NOMO-1 (cell line): ENCODE measurements around the gene BCAS3.
A peak's percentile ranks its signal among the peaks of the same experiment; 100 is the strongest.

Experiments
- DNase-seq, 2 experiments: peaks; one replicate each; lab custom pipeline; 2025; ENCODE audit not compliant: unreplicated experiment in 2 of 2; lab: John Stamatoyannopoulos, UW

Gene BCAS3

DNA sequence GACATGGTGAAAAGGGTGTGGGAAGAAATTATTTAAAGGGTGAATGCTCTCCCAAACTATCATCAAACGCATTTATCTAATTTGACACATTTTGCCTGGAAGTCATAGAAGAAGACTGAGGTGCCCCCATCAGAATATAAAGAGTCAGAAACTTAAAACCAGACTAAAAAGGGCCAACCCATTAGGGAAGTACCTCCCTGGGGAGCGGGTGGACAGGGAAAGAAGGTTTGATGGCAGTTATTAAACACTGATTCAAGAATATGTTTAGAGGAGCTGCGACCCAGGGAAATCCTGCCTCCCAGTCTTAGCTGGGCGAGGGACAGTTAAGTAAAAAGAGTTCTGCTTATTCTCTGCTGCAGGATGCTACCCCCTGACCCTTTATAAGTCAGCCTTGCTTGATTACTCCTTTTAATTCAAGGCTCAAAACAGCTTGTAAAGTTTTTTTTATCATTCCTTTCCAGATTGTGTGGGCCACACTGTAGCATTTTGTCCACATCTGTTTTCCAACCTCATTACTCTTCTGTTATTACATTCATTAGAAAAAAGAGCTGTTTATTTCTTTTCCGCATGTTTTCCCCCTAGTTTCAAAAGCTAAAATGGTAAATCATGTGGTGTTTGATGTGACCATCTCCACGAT, 583.5 kb downstream of the BCAS3 start:
- DNase-seq: no peak

DNA sequence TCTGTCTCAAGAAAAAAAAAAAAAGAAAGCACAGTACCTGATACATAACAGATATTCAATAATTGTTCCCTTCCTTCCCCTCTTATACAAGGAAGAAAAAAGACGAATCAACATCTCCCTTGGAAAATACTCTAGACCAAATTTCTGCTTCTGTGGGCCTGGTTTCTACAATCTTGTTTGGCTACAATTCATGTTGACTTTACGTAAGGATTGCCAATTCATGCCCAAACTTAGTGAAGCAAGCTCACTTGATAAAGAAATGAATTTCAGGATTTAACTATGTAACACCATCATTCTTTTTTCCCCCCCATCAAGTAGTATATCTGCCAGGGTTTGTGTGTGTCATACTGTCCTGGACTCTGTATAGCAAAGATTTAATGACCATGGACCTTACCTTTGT, 587.7 kb downstream of the BCAS3 start:
- no peak for DNase-seq

DNA sequence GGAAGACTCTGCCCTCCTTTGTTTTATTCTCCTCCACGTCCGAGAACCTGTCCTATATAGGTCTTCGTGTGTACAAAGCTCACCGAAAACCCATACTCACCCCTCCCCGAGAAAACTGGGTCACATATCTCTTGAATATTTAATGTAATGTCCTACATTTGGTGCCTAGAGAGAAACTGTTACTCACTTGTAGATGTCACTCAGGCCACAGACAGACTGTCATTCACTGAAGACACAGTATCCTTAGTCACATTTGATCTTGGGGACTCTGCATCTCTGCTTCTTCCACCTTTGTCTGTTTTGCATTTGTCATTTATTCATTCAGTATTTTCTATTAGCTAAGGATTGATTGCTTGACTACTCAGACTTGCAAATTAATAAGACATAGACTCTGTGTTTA, 590.2 kb downstream of the BCAS3 start:
- no peak for DNase-seq

DNA sequence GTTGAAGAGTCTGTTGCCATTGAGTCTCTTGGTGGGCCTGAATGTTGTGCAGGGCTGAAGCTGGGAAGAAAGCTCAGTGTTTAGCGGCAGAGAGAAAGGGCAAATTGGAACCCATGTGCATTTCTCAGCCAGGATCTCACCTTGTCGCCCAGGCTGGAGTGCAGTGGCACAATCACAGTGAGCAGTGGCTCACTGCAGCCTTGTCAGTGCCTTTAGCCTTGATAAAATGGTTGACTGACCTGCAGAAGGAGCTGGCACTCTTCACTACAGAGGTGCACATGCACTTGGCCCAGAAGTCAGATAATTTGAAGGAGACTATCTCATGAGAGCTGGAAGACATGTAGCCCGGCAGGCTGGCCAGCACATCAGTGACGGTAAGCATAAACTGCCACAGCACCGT, 597.7 kb downstream of the BCAS3 start:
- DNase-seq: no peak

DNA sequence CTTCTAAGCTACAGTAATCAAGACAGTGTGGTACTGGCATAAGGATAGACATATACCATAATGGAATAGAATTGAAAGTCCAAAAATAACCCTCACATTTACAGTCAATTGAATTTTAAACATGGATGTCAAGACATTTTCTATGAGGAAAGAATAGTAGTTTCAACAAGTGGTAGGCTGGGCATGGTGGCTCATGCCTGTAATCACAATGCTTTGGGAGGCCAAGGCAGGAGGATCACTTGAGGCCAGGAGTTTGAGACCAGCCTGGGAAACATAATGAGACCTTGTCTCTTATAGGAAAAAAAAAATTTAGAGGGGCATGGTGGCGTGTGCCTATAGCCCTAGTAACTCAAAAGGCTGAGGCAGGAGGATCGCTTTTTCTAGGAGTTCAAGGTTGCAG, 599.2 kb downstream of the BCAS3 start:
- DNase-seq: no peak

DNA sequence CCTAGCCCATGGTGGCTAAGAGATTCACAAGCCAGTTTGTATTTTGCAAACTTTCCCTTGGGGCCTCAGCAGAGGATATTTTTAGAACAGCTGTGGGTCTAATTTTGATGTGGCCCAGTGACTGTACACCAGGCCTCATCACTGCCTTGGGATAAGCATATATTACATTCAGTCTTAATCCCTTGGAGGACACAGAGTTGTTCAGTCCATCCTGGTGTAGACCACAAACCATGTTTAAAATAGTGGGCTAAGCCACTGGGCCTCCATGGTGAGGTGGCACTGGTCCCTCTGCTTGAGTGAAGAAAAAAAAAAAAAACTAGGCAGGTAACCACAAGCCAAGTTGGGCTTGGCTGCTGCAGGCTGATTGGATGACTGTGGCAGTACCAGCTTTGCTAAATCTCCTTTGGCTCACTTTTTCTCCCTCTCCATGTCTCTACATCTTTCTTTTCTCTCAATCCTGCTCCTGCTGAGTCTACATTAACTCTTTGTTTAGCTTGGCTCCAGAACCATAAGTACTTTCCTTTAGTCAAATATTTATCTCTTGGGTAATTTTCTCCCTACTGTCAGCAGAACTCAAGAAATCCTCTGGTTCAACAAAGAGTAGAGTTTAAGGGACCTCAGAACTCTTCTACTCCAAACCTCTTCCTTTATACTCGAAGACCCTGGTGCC, 602.0 kb downstream of the BCAS3 start:
- peak; percentile 2 to 7 for DNase-seq

DNA sequence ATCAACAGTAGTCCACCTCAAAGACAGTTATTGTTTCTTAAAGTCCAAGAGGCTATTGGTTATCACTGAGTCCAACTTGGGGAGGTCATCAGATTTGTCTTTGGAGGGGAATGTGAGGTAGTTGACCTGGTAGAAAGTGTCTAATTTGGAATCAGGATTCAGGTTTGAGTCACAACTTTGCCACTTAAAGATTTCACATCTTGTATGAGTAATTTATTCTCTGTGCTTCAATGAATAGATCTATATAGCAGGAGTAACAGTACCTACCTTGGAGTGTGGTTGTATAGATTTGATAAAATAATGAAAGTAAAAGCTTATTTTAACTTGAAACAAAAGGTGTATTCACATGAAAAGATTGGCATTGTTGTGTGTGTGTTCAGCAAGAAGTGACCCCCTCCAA, 602.7 kb downstream of the BCAS3 start:
- DNase-seq: no peak

DNA sequence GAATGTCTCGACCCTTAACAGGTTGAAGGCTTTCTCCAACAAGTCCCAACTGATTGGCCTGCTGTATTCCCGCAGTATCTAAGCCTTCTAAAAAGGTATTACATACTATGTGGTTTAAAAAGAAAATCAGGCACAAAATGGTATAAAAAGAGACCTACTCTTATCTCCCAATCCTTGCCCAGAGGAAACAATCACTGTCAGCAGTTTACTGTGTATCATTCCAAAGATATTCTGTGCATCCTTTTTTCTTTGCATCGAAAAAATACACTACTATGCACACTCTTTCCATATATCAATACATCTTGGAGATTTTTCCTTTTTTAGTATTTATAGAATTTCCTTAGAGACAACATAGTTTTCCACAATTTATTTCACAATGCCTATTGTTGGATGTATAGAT, 603.2 kb downstream of the BCAS3 start:
- DNase-seq: no peak

DNA sequence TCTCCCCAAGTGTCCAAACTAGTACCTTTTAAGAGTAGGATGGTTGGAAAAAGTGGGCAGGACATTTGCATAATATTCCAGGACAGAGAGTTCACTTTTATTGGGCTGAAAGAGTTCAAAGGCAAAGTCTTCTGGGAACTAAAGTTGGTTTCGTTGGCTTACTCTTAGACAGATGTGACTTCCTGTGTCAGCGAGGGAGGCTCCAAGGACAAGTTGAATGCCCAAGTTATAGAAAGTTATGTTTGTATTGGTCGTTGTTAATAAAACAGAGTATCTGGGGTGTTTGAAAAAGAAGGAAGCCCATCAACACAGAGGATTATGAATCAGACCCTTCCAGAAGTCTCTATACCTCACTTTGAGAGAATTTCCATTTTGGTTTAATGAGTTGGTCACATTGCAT, 604.7 kb downstream of the BCAS3 start:
- no peak for DNase-seq

DNA sequence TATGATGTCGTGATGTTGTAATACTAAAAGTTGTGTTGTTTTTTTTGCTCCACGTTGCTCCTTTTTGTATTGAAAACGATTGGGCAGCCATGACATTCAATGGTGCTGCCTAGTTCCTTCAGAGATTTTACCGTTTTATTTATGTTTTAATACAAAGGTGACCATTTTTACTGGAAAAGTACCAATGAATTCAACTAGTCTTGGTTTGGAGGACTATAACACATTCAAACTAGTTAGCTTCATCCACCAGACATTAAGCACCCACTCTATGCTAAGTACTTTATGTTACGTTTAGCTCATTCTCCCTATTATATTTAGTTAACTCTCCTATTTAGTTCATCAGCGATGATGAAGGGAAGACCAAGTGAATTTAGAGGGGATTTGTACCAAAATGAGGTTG, 605.4 kb downstream of the BCAS3 start:
- DNase-seq: no peak

DNA sequence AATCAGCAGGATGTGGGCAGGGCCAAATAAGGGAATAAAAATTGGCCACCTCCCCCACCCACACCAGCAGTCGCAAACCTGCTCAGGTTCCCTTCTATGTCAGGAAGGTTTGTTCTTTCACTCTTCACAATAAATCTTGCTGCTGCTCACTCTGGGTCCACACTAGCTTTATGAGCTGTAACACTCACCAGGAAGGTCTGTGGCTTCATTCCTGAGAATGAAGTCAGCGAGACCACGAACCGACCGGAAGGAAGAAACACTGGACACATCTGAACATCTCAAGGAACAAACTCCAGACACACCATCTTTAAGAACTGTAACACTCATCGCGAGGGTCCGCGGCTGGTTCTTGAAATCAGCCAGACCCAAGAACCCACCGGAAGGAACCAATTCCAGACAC, 606.5 kb downstream of the BCAS3 start:
- DNase-seq: no peak

DNA sequence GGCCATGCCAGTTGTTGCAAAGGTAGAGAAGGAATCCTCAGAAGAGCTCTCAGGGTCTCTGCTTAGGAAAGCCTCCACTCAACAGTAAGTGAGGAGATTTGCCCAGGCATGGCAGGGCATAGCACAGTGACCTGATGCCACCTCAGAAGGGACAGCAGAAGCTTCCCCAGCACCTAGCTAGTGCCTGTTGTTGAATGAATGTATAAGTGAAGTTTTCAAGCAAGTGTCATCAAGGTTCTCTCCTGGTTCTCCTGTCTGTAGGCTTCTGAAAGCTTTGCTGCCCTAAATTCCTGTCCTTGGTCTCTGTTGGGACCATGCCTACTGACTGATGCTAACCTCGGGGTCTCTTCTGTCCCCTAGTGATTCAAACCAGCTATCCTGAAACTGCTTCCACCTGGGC, 607.1 kb downstream of the BCAS3 start:
- no peak for DNase-seq

DNA sequence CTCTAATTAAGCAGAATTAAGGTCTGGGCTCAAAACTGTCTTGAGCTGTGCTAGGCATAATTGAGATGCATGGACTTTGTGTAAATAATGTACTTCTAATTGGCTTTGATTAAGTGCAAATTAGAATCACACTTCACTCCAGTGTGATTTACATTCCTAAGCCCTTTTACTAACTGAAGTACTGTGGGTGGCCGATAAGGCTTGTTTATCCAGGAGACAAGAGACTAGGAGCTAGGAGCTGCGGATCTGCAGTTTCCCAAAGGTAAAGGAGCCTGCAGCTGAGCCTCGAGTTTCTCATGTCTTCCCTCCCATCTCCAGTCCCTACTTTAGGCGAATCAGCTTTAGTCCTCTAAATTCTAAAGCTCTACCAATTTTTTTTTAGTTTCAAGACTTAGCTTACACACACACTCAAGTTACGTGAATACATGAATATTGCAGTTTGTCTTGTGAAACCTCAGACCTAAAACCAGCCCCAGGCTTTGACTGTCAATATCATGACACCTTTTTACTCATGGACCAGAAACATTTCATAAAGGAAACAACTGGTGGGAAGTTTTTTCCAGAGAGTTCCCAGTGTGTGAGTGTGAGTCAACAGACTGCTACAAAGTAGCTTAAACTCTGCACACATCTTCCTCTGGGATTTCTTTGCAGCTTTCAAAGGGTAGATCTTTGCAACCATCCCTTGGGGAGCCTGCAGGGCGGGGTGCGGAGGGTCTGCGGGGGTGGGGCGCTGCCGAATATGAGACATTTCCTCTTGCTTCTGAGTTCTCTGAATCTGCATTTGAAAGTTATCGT, 608.1 kb downstream of the BCAS3 start:
- no peak for DNase-seq

DNA sequence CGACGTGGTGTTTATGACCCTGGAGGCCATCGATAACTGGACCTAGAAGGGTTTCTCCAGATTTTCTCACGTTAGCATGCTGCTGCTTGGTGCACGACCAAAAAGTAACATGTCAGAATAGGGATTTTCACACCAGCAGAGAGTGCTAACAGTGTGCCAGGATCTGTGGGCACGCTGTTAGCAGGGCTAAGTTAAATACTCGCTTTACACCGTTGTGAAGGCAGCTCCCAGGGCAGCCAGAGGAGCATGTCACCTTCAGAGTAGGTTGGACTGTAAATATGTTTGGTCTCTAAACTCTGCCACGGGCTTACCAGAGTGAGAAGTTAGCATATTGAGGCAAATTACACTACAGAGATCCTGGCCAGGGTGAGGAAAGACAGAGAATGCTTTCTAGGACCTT, 608.8 kb downstream of the BCAS3 start:
- DNase-seq: no peak

DNA sequence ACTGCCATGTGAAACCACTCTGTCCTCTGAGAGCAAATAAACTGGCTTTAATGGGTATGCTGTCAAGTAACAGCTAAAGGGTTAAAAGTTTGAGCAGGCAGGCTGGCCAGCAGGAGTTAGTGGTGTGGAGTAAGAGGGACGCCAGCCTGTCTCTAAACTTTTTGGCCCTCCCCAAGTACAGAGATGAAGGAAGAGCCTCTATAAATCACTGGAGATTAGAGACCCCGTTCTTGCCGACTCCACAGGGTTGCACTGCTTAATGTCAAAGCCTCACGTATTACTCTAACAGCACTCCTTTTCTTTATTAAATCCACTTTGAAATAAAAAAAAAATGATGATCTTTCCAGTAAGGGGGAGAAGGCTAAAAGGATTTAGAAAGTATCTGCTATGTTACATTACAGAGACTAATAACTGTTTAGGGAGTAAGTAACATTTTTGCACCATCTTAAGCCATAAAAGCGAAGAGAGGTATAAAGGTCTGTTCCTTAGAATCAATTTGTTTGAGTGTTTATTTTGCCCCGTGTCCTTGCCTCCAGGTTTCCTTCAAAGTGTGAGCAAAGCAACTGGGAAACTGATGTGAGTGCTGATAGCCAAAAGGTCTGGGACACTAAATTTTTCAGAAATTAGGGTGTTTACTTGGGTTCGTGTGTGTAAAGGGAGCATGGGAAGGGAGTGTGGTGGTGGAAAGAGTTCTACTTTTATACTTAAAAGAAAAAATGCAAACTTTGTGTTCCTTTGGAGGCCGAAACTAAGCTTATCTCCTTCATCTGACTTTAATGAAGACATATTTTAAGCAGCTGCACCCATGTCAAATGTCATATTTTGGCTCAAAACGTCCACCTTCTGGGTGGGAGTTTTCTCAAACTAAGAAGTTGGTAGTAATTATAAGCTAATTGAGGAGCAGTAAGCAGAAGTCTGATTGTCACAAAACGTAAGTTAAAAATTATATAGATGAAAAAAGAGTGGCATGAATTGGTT, 612.0 kb downstream of the BCAS3 start:
- no peak for DNase-seq

DNA sequence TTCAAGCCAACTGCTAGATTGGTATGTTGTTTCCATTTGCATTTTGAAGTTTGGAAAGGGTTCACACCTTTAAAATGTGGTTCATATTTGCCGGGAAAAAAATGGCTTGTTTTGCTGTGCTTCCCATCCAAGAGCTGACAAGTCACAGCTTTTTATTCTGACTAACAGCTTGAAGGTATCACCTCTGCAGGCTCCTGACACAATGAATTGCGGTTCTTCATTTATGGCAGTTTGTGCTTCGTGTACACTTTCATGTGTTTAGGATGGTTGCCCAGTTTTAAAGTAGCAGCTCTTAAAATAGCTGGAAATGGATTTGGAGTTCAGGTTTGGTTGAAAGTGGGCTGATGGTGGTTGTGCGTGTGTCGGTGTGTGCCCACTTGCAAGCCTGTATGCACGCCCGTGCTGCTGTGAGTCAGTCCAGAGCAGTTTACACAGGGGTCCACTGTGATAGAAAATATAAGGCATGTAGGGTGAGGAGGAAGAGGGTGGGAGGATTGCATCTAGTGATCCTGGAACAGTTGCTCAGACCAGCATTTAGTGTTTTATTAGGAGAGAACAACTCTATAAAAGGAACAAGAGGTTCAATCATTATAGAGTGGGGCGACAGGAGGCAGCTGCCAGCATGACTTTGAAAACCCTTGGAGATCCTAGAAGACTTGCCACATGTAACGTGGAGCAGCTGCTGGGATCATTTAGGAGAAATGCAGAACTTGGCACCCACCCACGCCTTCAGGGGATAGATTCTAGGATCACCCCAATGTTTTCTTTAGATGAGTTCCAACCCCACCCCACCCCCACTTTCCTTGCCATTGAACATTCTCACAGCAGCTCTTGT, 614.0 kb downstream of the BCAS3 start:
- no peak for DNase-seq

DNA sequence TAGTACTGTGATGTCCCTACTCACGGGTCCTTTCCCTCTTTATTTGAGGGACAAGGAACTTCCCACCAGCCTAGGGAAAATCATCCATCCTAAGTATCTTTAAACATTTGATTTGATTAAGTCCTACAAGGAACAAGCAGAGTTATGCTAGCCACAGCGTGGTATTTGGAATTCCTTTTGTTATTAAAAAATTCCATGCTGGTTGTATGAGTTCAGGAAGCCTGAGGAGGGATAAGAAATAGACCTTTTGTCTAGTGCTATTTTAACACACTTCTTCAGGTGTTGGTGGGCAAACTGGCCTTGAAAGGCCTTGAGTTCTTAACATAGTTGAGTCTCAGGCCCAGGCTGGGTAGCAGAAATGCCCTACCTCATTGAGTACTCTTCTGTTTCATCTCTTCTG, 616.6 kb downstream of the BCAS3 start:
- no peak for DNase-seq

DNA sequence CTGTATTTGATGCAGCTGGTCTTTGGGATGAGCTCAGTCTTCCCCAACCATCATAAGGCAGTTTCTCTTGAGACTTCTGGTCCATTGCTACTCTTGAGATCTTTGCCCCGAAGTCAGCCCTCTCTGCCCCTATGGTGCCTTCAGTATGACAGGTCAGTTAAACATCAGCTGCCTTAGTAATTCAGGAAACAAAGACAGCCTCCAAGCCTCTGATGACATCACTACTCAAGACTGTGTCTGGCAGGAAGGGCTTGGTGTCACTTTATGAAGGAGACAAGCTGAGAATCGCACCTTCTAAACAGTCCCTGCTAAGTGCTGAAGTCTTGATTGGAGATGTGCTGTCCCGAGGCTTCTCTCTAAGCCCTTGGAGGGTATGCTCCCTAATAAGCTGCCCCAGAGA, 617.1 kb downstream of the BCAS3 start:
- no peak for DNase-seq

DNA sequence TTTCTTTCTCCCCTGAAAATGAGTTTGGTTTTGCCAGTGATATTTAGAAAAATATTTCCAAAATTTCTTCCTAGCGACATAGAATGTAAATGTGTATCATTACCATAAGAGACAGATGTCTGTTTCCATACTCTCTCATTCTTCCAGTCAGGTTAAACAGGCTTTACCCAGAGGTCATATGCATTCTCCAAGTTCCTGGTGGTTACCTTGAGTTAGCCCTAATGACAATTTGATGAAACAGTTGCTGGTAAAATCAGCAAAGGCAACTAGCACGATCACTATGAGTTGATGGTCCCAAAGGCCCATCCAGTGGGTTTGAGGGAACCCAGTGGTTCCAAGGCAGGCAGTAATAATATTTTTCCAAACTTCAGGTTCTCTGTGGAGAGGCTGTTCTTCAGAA, 618.4 kb downstream of the BCAS3 start:
- DNase-seq: no peak
